Activated naive CD8-positive, alpha-beta T cell treated with anti-CD3 and anti-CD28 coated beads, Interleukin-2, amount 50 U/mL, for 24 hours (primary cell): ENCODE data around the gene DDX1.

Source experiments
- ATAC-seq: fragments of 150-1000 bp; cut with Tn5 transposase; one replicate; pipeline ENCODE4 v1.10.0; 2021
- DNase-seq: peaks from one replicate; pipeline ENCODE4 v3.0.0; 2021
- H3K27ac Mint-ChIP-seq: one replicate; pipeline ENCODE4 v1.8.0; 2021; ENCODE audit warnings: mild to moderate bottlenecking, mixed read lengths
- H3K27me3 Mint-ChIP-seq: one replicate; pipeline ENCODE4 v1.8.0; 2021; ENCODE audit warnings: mixed read lengths
- H3K36me3 Mint-ChIP-seq: one replicate; pipeline ENCODE4 v1.8.0; 2021; ENCODE audit warnings: low read depth, mixed read lengths
- H3K4me1 Mint-ChIP-seq: one replicate; pipeline ENCODE4 v1.8.0; 2021; ENCODE audit warnings: mixed read lengths
- H3K4me3 Mint-ChIP-seq: one replicate; pipeline ENCODE4 v1.8.0; 2021; ENCODE audit warnings: mild to moderate bottlenecking, moderate library complexity, mixed read lengths
- H3K9me3 Mint-ChIP-seq: one replicate; pipeline ENCODE4 v1.8.0; 2021; ENCODE audit warnings: mixed read lengths

DDX1 gene

GRCh38 chr2:15622614-15623480 is 31.2 kb downstream of the DDX1 start:
- ATAC-seq (no peak), DNase-seq (no peak)
- no peak overlapping the region for H3K27ac Mint-ChIP-seq
- H3K27me3 Mint-ChIP-seq, result no peaks in the 10 kb centered on the region
- no peak overlapping the region for H3K4me3 Mint-ChIP-seq
- no peaks in the 10 kb centered on the region for H3K4me1 Mint-ChIP-seq
- H3K36me3 Mint-ChIP-seq, result peaks cover 47% of the 10 kb centered on the region
- H3K9me3 Mint-ChIP-seq, result peaks cover 9% of the 10 kb centered on the region

- ATAC-seq (no peak), DNase-seq (no peak)
- H3K36me3 Mint-ChIP-seq, result peaks cover 48% of the 10 kb centered on the region
- H3K27me3 Mint-ChIP-seq, result no peaks in the 10 kb centered on the region
- no peak overlapping the region for H3K4me3 Mint-ChIP-seq
- no peak overlapping the region for H3K27ac Mint-ChIP-seq
- no peaks in the 10 kb centered on the region for H3K4me1 Mint-ChIP-seq
- H3K9me3 Mint-ChIP-seq, result peaks cover 9% of the 10 kb centered on the region
These were observed 31.8 kb downstream of the DDX1 start for GRCh38 chr2:15623481-15623796.

GRCh38 chr2:15623898-15624541 is 32.4 kb downstream of the DDX1 start:
- Mint-ChIP-seq H3K4me3 (no peak overlapping the region), H3K4me1 (no peaks in the 10 kb centered on the region), H3K27ac (no peak overlapping the region), H3K9me3 (peaks cover 9% of the 10 kb centered on the region), H3K27me3 (no peaks in the 10 kb centered on the region), H3K36me3 (peaks cover 51% of the 10 kb centered on the region)
- no peak for DNase-seq
- no peak for ATAC-seq

GRCh38 chr2:15624903-15625302 is 33.2 kb downstream of the DDX1 start:
- no peak for DNase-seq
- ATAC-seq, result no peak
- H3K27ac Mint-ChIP-seq, result no peak overlapping the region
- H3K9me3 Mint-ChIP-seq, result peaks cover 9% of the 10 kb centered on the region
- H3K27me3 Mint-ChIP-seq, result no peaks in the 10 kb centered on the region
- H3K36me3 Mint-ChIP-seq, result peaks cover 47% of the 10 kb centered on the region
- no peaks in the 10 kb centered on the region for H3K4me1 Mint-ChIP-seq
- H3K4me3 Mint-ChIP-seq, result no peak overlapping the region

- ATAC-seq, result no peak
These were observed 33.8 kb downstream of the DDX1 start for GRCh38 chr2:15625344-15626036.

GRCh38 chr2:15626126-15626525 is 34.5 kb downstream of the DDX1 start:
- Mint-ChIP-seq H3K4me3 (no peak overlapping the region), H3K27me3 (no peaks in the 10 kb centered on the region), H3K27ac (no peak overlapping the region), H3K36me3 (peaks cover 47% of the 10 kb centered on the region), H3K4me1 (no peaks in the 10 kb centered on the region), H3K9me3 (peaks cover 9% of the 10 kb centered on the region)
- ATAC-seq (no peak), DNase-seq (no peak)

More at GRCh38 chr2:15625344-15626036, 33.8 kb downstream of the DDX1 start:
- no peaks in the 10 kb centered on the region for H3K27me3 Mint-ChIP-seq
- H3K27ac Mint-ChIP-seq, result no peak overlapping the region
- H3K9me3 Mint-ChIP-seq, result peaks cover 9% of the 10 kb centered on the region
- DNase-seq, result no peak
- H3K36me3 Mint-ChIP-seq, result peaks cover 49% of the 10 kb centered on the region
- H3K4me1 Mint-ChIP-seq, result no peaks in the 10 kb centered on the region
- no peak overlapping the region for H3K4me3 Mint-ChIP-seq

GRCh38 chr2:15626967-15627366 is 35.3 kb downstream of the DDX1 start:
- no peaks in the 10 kb centered on the region for H3K27me3 Mint-ChIP-seq
- no peak overlapping the region for H3K4me3 Mint-ChIP-seq
- H3K4me1 Mint-ChIP-seq, result no peaks in the 10 kb centered on the region
- peak overlapping the region; percentile 24 for H3K27ac Mint-ChIP-seq
- H3K36me3 Mint-ChIP-seq, result peaks cover 46% of the 10 kb centered on the region
- peaks cover 9% of the 10 kb centered on the region for H3K9me3 Mint-ChIP-seq
- no peak for DNase-seq
- no peak for ATAC-seq

GRCh38 chr2:15627817-15628684 is 36.4 kb downstream of the DDX1 start:
- no peaks in the 10 kb centered on the region for H3K4me1 Mint-ChIP-seq
- ATAC-seq, result no peak
- no peaks in the 10 kb centered on the region for H3K27me3 Mint-ChIP-seq
- H3K4me3 Mint-ChIP-seq, result no peak overlapping the region
- DNase-seq, result no peak
- H3K27ac Mint-ChIP-seq, result no peak overlapping the region
- peaks cover 40% of the 10 kb centered on the region for H3K36me3 Mint-ChIP-seq
- peaks cover 9% of the 10 kb centered on the region for H3K9me3 Mint-ChIP-seq

- Mint-ChIP-seq H3K27ac (no peak overlapping the region), H3K27me3 (no peaks in the 10 kb centered on the region), H3K36me3 (peaks cover 33% of the 10 kb centered on the region), H3K4me1 (no peaks in the 10 kb centered on the region), H3K9me3 (no peaks in the 10 kb centered on the region), H3K4me3 (no peak overlapping the region)
- ATAC-seq (no peak), DNase-seq (no peak)
These were observed 37.5 kb downstream of the DDX1 start for GRCh38 chr2:15628899-15629855.

GRCh38 chr2:15630121-15630977 is 38.7 kb downstream of the DDX1 start:
- Mint-ChIP-seq H3K4me3 (no peak overlapping the region), H3K36me3 (peaks cover 28% of the 10 kb centered on the region), H3K27ac (no peak overlapping the region)

GRCh38 chr2:15630978-15631719 is 39.5 kb downstream of the DDX1 start:
- H3K36me3 Mint-ChIP-seq, result peaks cover 23% of the 10 kb centered on the region
- no peaks in the 10 kb centered on the region for H3K4me1 Mint-ChIP-seq
- H3K27ac Mint-ChIP-seq, result no peak overlapping the region
- no peak for DNase-seq
- no peak overlapping the region for H3K4me3 Mint-ChIP-seq
- no peaks in the 10 kb centered on the region for H3K9me3 Mint-ChIP-seq
- ATAC-seq, result no peak
- no peaks in the 10 kb centered on the region for H3K27me3 Mint-ChIP-seq

More at GRCh38 chr2:15630121-15630977, 38.7 kb downstream of the DDX1 start:
- ATAC-seq (no peak), DNase-seq (no peak)
- Mint-ChIP-seq H3K9me3 (no peaks in the 10 kb centered on the region), H3K4me1 (no peaks in the 10 kb centered on the region), H3K27me3 (no peaks in the 10 kb centered on the region)

GRCh38 chr2:15631883-15632282 is 40.2 kb downstream of the DDX1 start:
- Mint-ChIP-seq H3K4me1 (no peaks in the 10 kb centered on the region), H3K4me3 (no peak overlapping the region), H3K27me3 (no peaks in the 10 kb centered on the region), H3K27ac (no peak overlapping the region), H3K9me3 (no peaks in the 10 kb centered on the region), H3K36me3 (peaks cover 23% of the 10 kb centered on the region)
- DNase-seq (no peak), ATAC-seq (no peak)
